Fibroblast of mammary gland (primary cell): ENCODE results near the gene IER5.

Source experiments
- DNase-seq: peaks from one replicate; pipeline ENCODE4 v3.0.0-alpha.2; 2010; ENCODE audit warnings: low read depth
- H3K4me3 ChIP-seq: 2 replicates; pipeline ENCODE4 v1.5.1; 2011; ENCODE audit warnings: low read depth, mild to moderate bottlenecking, low read length, moderate library complexity; ENCODE audit not compliant: control insufficient read depth
- CTCF ChIP-seq: conservative IDR thresholded peaks from 2 replicates; pipeline ENCODE4 v1.5.1; 2011; ENCODE audit warnings: low read depth, low read length, inconsistent platforms; ENCODE audit not compliant: control insufficient read depth, insufficient read depth

Gene IER5

DNA sequence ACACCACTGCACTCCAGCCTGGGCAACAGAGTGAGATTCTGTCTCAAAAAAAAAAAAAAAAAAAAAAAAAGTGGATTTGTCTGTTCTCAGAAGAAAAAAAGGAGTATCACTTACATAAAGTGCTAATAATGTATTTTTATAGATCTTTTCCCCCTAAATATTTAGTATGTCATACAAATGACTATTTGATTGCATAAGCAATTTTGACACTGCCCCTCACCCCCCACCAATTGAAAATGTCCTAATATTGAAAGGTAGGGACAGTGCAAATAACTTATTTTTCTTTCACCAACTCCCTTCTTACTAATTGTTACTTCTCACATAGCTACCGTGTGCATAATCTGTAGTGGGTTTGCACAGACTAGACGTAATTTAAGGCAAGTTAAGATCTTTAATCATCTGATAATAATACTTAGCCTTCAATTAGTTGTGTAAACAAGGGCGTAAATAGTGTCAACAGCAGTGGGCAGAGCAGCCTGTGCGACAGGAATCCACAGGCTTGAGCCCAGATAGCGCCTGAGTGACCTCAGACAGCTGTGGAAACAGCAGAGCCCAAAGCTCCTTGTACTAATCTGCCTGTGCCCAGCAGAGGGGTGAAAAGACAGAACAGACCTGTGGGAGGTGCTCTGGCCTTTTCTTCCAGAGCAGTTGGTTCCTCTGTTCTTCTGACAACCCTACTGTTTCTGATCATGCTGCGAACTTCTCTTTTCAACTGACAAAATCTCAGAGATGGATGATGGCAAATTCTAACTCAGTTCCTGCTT, 4.5 kb upstream of the IER5 start:
- TF ChIP-seq CTCF: peak; percentile 55
- peak; percentile 68 for DNase-seq
- no peak overlapping the region for H3K4me3 ChIP-seq

- DNase-seq: no peak
- H3K4me3 ChIP-seq: no peak overlapping the region
- TF ChIP-seq CTCF: no peak
These were observed 3.9 kb upstream of the IER5 start for GRCh38 chr1:181084606-181084969.

GRCh38 chr1:181086091-181086490, 2.4 kb upstream of the IER5 start:
- no peak overlapping the region for H3K4me3 ChIP-seq
- TF ChIP-seq CTCF: no peak
- DNase-seq: no peak

GRCh38 chr1:181086926-181087325, 1.6 kb upstream of the IER5 start:
- TF ChIP-seq CTCF: no peak
- no peak overlapping the region for H3K4me3 ChIP-seq
- peak; percentile 87 for DNase-seq

DNA sequence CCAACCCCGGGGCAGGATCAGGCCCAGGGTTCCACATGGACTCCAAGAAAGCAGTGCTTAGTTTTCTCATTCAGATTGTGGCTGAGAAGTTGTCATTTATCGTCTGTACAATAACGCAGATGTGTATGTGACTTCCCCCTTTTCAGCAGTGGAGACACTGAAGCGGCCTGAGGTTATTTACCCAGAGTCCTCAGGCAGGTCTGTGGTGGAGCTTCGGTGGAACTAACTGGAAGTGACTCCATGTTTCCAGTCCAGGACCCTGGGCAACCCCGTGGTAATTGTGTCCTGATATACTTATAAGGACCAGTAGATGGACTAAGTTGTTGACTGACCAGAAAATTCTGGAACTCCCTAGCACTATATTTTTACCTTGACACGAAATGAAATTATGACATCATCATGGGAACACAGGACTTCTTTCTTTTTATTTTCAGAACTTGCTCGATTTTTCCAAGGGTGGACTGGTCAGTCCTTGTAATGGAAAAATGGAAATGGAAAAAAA, 1.0 kb upstream of the IER5 start:
- peak; percentile 26 for DNase-seq
- TF ChIP-seq CTCF: no peak
- H3K4me3 ChIP-seq: no peak overlapping the region

GRCh38 chr1:181089017-181089675, 646 bp downstream of the IER5 start:
- no peak for DNase-seq
- TF ChIP-seq CTCF: no peak
- peak overlapping the region; percentile 97 for H3K4me3 ChIP-seq
